ENCODE measurements around the gene TNFRSF21.
"Not testable (repeated sequence)": the region's sequence is repeated elsewhere in the genome, so short reads cannot be mapped to it uniquely, and the experiment has no call there.

Gene TNFRSF21, protein sequence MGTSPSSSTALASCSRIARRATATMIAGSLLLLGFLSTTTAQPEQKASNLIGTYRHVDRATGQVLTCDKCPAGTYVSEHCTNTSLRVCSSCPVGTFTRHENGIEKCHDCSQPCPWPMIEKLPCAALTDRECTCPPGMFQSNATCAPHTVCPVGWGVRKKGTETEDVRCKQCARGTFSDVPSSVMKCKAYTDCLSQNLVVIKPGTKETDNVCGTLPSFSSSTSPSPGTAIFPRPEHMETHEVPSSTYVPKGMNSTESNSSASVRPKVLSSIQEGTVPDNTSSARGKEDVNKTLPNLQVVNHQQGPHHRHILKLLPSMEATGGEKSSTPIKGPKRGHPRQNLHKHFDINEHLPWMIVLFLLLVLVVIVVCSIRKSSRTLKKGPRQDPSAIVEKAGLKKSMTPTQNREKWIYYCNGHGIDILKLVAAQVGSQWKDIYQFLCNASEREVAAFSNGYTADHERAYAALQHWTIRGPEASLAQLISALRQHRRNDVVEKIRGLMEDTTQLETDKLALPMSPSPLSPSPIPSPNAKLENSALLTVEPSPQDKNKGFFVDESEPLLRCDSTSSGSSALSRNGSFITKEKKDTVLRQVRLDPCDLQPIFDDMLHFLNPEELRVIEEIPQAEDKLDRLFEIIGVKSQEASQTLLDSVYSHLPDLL

DNA sequence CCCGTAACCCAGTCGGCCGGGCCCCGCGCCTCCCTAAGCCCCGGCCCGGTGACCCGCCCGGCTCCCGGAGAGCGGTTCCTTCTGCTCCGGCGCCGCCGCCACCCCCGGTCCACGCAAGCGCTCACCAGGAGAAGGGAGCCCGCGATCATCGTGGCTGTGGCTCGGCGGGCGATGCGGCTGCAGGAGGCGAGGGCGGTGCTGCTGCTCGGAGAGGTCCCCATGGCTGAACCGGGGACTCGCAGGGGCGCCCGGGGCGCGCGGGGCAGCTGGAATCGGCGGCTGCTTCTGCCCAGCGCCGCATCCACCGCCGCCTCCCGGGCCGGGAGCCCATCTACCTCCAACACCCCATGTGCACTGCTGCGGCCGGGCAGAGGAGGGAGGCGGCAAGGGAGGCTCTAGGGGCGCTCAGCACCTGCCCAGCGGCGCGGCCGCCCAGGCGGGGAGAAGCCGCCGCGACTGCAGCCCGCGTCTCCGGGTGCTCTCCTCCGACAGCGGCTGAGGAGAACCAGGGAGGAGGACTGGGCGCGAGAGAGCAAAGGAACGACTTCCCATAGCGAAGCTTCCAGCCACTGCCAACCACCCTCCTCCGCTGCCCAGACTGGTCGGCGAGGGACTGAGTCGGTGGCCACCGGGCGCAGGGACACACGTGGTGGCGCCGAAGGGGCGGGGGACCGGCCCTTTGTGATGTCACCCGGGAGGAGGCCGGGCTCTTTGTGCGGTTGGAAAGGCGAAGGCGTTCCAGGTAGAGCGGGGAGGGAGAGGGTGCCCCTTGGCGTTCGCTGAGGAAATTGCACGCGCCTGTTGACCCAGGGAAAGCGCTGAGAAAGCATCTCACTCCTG lies at the start of gene TNFRSF21:
Gene TNFRSF21, minus strand, starts transcription at position 615 of the 840 bp plus-strand sequence. Its CDS starts 394 bp downstream, at position 221.
- peak; percentile 68 for FAIRE-seq

DNA sequence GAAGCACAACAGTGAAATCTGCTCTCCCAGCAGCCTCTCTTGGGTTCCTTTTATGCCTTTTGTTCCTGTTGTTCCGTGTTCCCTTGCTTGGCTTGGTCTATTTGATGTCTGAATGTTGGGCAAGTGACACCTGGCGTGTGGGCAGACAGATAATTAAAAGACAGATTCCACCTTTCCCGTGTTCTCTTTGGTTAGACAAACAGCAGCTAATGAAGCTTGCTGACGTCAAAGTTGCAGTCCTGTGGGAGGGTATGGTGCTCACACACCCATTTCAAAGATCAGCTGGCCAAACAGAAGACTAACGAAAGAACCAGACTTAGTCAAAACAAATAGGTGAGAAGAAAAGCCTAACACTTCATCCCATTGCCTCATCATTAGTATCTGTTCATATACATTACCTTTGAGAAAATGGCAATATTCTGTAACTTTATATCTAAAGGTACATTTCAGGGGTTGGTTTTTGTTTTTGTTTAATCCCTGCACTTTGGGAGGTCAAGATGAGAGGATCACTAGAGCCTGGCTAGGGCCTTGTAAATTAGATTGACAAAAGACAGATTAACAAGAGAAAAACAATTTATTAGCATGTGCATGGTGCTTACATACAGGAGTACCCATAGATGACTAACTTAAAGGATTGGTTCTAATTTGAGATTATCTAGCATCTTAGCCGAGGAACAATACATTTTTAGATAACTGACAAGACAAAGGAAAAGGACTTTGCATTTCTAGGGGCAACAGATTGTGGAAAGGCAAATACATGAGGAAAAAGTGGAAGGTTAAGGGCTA lies 48.9 kb upstream of the TNFRSF21 start:
- FAIRE-seq, result no peak

DNA sequence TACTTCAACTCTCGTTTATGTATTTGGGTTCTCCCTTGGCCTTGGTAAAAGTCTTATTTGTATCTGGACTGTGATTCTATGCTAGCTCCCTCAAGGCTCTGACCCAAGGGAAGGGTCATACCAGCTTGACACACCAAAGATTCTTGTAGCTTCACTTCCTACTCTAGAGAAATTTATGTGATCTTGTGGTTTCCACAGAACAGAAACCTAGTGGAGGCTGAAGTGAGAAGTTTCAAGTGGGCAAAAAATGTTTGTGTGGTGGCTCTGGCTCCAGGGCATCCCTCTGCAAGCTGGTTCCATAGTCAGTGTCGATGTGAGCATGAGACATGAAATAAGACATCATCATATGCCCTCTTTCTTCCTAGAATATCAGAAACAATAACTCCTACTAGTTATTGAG lies 48.1 kb upstream of the TNFRSF21 start:
- no peak for FAIRE-seq

DNA sequence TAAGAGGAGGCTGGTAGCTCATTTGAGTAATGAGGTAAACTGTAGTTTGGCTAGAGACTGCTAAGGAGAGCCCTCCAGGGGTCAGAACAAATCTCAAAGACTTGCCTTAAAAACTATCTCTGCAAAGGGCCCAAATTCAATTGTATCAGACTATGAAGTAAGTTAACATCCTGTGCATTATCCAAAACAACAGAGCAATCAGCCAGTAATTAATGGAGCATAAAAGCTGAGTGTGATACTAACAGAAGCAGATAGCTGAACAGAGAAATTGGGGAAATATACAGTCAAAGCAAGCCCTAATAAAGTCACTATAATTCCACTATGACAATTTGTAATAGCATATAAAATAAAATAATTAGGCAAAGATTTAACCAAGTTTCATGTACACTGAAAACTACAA lies 45.8 kb upstream of the TNFRSF21 start:
- FAIRE-seq, result no peak

DNA sequence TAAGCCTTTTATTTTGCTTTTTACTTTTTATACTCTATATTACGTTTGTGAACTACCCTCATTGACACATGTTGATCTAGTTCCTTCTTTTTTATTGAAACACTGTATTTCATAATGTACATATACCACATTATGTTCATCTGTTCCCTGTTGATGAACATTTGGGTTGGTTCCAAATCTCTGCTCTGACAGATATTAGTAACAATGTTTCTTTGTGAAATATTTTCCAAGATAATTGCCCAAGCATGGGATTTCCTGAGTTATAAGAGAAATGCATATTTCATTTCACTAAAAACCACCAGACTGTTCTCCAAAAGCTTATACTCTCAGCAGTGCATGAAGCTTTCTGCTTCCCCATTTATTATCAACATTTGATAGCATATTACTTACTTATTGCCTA lies 44.2 kb upstream of the TNFRSF21 start:
- no peak for FAIRE-seq

DNA sequence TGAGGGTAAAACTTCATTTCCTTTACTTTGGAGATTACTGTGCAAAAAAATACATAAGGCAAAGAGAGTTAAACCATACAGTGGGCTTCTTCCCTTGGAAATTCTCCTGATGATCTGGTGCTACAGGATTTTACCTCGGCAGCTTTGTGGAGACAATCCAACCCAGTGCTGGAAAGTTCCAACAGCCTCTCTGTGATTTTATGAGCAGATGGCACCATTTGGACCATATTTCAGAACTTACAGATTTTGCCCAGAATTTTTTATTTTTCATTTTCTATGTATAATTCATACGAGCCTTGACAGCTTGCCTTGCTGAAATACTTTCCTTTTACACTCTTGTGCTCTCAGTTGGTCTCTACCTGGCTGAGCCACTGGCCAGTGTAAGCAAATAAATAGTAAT lies 43.3 kb upstream of the TNFRSF21 start:
- FAIRE-seq, result no peak

DNA sequence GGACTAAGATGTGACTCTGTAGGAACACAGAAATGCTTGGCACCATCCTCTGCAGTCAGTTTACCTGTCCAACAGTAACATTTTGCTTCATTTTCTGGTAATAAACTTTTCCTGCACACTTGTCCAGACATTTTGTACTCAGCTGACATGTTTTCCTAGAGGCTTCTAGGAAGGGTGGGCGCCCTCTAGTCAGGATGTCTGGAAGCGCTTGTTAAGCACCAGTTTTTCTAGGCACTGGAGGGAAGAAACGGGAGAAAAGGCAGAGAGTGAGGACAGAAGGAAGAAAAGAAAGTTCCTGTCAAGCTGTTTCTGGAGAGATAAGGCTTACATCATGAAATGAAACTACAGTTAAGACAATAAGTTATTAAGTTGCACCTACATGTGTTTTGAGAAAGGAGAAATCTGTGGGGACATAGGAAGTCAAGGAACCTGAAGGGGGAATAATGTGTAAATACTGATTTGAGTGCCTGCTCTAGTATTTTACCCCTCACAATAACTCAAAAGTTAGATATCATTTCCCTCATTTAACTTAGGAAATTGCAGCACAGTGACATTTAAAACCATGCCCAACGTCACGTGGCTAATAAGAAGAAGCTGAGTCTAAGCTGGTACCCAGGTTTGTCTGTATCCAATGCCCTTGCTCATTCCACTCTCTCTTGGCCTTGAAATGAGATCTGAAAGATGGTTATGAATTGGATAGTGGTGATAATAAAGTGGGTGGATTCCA lies 42.7 kb upstream of the TNFRSF21 start:
- no peak for FAIRE-seq

DNA sequence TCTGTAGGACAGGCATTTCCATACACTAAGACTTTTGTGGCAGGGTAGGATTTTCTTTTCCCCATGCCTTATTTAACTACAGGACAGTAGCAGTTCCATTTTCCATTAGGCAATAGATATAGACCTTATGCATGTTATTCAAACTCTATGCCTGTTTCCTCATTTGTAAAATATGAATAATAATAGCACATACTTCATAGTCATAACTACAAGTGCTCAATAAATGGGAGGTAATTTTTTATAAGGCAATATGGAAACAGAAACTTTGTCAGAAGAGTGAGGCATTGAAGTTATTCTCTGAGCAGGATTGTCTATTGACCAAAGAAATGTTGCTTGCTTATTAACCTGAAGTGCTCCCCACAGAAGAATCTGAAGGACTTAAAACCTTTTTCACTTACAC lies 41.9 kb upstream of the TNFRSF21 start:
- FAIRE-seq, result no peak

DNA sequence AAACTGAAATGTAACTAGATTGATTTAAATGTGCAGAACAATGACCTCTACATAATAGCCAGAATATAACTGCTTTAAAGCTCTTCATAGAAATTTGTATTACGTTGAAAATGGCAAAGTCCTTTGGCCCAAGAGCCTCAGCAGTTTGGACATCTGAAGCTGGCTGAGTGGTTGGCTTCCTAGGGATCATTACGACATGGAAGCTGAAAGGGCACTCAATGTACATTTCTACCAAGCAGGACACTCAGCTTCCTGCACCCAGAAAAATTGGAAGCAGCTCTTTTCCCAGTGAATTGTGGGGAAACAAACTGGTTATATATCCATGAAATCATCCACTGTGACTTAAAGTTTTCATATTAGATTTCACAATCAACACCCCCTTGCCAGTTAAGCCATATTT lies 40.2 kb upstream of the TNFRSF21 start:
- no peak for FAIRE-seq

DNA sequence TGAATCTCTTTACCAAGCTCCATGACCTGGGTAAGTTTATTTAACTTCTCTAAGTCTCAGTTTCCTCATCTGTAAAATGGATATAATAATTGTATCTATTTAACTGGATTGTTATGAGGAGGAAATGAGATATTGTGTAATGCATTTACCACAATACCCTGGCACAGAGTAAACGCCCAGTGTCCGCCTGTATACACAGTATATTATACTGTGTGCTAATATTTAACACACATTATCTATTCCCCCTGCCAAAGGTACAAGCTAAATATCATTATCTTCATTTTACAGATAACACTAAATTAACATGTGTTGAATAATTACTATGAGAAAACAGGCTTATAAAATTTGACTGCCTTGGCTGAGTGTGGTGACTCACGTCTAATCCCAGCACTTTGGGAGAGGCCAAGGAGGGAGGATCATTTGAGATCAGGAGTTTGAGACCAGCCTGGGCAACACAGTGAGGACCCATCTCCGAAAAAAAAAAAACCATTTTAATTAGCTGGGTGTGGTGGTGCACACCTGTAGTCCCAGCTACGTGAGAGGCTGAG lies 38.7 kb upstream of the TNFRSF21 start:
- no peak for FAIRE-seq

DNA sequence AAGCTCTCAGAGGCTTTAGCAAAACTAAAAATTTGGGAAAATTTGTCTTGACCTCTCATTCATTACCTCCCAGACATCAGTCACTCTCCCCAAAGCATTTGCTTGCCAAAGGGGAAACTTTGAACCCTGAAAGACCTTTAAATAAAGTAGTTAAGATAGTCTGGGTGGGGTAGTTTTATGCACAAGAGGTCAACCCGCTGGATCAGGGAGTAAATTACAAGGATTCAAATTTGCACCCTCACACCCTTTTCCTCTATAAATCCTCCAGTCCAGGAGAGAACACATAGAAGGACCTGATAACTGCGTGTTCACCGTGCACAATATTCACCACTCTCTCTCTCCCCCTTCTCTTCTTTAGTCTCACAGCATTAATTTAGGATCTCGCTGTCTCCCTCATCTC lies 36.1 kb upstream of the TNFRSF21 start:
- FAIRE-seq, result no peak

DNA sequence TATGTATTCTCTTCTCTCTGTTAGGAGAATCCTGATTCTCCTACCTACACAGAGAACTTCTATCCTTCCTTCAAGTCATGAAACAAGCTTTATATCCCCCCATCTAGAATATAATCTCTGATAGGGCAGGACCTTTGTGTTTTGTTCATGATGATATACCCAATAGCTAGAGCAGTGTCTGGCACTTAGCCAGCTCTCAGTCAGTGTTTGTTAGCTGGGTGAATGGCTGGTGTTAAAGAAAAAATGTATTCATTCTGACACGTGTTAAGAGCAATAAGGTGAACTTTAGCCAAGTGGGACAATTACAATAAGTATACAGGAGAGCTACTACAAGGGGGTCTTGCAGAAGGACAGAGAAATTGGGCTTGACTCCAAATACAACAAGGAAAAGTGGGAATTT lies 34.3 kb upstream of the TNFRSF21 start:
- FAIRE-seq, result no peak

DNA sequence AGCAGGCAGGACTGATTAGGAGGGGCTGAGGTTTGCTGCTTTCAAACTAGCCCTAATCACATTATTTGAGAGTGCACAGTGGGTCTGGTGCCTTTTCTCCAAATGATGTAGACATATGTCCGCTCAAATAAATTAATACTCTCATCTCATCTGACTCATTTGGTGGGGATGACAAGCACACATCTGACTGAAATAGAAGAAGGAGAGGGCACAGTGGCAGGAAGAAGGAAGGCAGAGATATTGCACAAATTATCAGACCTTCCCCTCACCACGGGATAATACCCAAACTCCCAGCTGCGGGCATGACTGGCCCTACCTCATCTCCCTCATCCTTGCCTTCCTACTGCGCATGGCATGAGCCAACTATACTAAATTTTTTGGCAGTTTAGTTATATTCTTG lies 33.9 kb upstream of the TNFRSF21 start:
- FAIRE-seq, result no peak

DNA sequence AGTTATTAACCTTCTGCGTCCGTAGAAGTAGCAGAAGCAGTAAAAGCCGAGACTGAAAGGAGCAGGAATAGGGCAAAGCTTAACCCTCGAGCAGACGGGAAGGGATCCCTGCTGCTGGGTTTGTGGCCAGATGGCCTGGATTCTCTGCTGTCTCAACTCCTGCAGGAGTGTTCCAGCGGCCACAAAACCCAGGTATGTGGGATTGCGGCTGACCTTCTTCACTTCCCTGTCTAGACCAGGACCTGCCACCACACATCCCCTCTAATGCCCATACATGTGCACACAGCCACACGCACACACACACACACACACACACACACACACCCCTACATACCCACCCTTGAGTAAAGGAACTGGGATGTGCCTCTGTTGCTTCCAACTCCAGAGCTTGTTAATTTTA lies 33.1 kb upstream of the TNFRSF21 start:
- FAIRE-seq, result no peak

DNA sequence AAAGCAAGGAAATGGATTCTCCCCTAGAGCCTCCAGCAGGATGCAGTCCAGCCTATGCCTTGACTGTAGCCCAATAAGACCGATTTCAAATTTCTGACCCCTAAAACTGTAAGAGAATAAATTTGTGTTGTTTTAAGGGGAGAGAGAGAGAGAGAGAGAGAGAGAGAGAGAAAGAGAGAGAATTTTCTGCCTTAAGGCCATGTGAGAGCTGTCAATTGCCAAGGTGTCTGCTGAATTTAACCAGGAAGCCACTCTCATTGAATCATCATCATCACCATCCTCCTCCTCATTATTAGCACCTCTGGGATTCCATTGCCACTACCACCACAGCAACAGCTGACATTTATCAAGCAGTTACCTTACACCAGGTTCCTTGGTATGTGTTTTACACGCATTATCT lies 27.8 kb upstream of the TNFRSF21 start:
- FAIRE-seq, result no peak

DNA sequence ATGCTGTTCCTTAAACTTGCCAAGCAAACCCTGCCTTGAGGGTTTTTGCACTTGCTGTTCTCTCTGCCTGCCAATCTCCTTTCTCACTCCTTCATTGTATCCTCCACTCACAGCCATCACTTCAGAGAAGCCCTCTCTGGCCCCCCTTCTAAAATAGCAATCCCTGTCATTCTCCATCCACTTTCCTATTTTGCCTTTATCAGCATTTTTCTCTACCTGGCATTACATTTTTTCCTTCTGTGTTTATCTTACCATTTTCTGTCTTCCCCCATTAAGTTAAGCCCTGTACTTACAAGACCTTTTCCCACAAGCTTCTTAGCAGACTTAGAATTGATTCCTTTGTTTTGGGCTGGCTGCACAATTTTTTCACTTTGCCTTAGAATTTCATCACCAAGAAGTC lies 26.6 kb upstream of the TNFRSF21 start:
- FAIRE-seq, result no peak

DNA sequence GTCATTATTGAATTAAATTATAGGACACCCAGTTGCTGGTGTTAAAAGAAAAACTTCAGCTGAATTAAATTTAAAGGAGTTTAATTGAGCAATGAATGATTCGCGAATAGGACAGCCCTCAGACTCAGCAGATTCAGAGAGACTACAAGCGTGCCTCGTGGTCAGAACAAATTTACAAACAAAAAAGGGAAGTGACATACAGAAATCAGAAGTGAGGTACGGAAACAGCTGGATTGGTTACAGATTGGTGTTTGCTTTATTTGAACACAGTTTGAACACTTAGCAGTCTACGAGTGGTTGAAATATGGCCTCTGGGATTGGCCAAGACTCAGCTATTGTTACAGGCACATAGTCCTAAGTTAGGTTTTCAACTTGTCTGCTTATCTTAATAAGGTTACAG lies 25.8 kb upstream of the TNFRSF21 start:
- no peak for FAIRE-seq

DNA sequence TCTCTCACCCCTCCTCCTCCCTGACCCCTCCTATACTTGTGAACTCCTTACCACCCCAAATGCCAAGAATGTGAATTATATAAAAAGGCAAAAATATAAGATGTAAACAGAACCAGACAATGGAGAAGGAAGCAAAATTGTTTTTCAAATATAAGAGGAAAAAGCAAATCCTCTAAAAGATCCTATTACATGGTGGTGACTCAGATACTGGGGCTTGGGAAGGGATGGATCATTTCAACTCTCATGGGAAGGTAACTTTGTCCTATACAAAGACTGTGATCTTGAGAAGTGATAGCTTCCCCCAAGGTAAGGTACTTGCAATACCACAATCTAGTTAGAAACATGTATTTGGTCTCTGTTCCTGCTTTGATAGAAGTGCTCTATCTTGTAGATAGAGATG lies 24.6 kb upstream of the TNFRSF21 start:
- no peak for FAIRE-seq

DNA sequence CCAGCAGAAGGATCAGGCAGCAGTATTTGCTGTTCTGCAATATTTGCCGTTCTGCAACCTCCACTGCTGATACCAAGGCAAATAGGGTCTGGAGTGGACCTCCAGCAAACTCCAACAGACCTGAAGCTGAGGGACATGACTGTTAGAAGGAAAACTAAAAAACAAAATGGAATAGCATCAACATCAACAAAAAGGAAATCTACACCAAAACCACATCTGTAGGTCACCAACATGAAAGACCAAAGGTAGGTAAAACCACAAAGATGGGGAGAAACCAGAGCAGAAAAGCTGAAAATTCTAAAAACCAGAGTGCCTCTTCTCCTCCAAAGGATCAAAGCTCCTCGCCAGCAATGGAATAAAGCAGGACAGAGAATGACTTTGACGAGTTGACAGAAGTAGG lies 18.9 kb upstream of the TNFRSF21 start:
- FAIRE-seq, result not testable (repeated sequence)

DNA sequence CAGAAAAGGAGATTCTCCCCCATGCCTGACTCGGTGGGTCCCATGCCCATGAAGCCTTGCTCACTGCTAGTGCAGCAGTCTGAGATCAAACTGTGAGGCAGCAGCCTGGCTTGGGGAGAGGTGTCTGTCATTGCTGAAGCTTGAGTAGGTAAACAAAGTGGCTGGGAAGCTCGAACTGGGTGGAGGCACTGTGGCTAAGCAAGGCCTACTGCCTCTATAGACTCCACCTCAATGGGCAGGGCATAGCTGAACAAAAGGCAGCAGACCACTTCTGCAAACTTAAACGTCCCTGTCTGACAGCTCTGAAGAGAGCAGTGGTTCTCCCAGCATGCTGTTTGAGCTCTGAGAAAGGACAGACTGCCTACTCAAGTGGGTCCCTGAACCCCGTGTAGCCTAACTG lies 18.4 kb upstream of the TNFRSF21 start:
- not testable (repeated sequence) for FAIRE-seq

DNA sequence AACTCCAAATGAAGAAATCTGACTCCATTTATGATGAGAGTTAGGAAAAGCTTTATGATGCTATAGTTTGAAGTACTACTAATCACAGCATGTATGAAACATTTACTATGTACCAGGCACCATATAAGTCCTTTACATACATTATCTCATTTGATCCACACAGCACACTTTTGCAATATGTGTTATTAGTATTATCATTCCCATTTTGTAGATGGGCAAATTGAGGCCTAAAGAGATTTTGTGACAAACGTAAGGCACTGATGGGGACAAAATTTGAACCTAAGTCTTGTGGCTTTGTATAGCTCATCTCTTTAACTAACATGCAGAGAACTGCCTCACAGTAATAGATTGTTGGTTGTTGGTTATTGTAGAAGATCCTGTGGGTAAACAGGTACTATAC lies 14.2 kb upstream of the TNFRSF21 start:
- FAIRE-seq, result no peak

DNA sequence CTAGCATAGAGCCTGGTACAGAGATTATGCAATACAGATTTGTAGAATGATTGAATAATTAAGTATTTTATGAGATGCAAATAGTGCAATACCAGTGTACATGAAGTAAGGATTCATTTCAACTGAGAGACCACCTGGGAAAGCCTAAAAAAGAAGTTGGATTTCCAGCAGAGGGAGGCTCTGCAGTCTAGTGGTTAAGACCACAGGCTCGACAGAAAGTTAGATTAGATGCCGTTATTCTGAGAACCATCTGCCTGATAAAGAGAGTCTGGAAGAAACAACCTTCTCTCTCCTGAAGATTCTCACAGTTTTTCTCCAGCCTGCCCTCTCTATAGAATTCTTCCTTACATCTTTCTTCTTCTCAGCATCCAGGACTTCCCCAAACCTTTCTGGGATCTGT lies 13.6 kb upstream of the TNFRSF21 start:
- FAIRE-seq, result no peak

Measured in G401.6 (cell line).